Caco-2 (cell line): ENCODE measurements around the gene PDYN. TPM values are rescaled to one million over a fixed set of nuclear protein-coding genes. Genes with fewer than 3 reads are reported as not detected.

Source experiments
- BruUV-seq: library from RNA; stranded (reverse); fragments of 400-500 nt; replicated peaks from 2 replicates; lab custom pipeline; 2021; lab: Mats Ljungman, UMichigan
- CTCF ChIA-PET: fragments of 300-600 bp; sonication (Branson Sonifier 250); formaldehyde crosslinking; loops from one replicate; lab custom pipeline; 2022; ENCODE audit warnings: antibody characterized with exemption; lab: Charles Lee
- POLR2A ChIA-PET: fragments of 300-600 bp; sonication (Branson Sonifier 250); formaldehyde crosslinking; loops from one replicate; lab custom pipeline; 2022; ENCODE audit warnings: antibody characterized with exemption; lab: Charles Lee
- DNase-seq, 2 experiments: peaks; one replicate each; pipeline versions ENCODE4 v3.0.0 to v3.0.0-alpha.2; 2020 to 2022
- H3K27me3 ChIP-seq: replicated peaks from 2 replicates; pipeline ENCODE4 v1.6.0; 2011; ENCODE audit warnings: low read length; ENCODE audit not compliant: control insufficient read depth, insufficient read depth
- H3K36me3 ChIP-seq: 2 replicates; pipeline ENCODE4 v1.5.1; 2011; ENCODE audit warnings: low read length; ENCODE audit not compliant: control insufficient read depth, insufficient read depth
- H3K4me1 ChIP-seq: fragments of 250-450 bp; sonication (Bioruptor Pico); 2 replicates; pipeline ENCODE4 v1.5.1; 2020; ENCODE audit warnings: mild to moderate bottlenecking
- H3K4me3 ChIP-seq: 2 replicates; pipeline ENCODE4 v1.5.1; 2011; ENCODE audit warnings: low read depth, mild to moderate bottlenecking, control low read depth, low read length
- H3K9me3 ChIP-seq: fragments of 250-450 bp; sonication (Bioruptor Pico); 2 replicates; pipeline ENCODE4 v1.5.1; 2020; ENCODE audit warnings: mild to moderate bottlenecking, moderate library complexity
- H3K27ac Mint-ChIP-seq: one replicate; pipeline ENCODE4 v1.8.0; 2022; ENCODE audit warnings: mixed read lengths; ENCODE audit not compliant: unreplicated experiment
- H3K27me3 Mint-ChIP-seq: one replicate; pipeline ENCODE4 v1.8.0; 2022; ENCODE audit warnings: mixed read lengths; ENCODE audit not compliant: insufficient read depth, unreplicated experiment
- H3K36me3 Mint-ChIP-seq: one replicate; pipeline ENCODE4 v1.8.0; 2022; ENCODE audit warnings: mild to moderate bottlenecking, mixed read lengths; ENCODE audit not compliant: insufficient read depth, unreplicated experiment
- H3K4me1 Mint-ChIP-seq: one replicate; pipeline ENCODE4 v1.8.0; 2022; ENCODE audit warnings: low read depth, mixed read lengths; ENCODE audit not compliant: unreplicated experiment
- H3K4me3 Mint-ChIP-seq: one replicate; pipeline ENCODE4 v1.8.0; 2022; ENCODE audit warnings: mild to moderate bottlenecking, moderate library complexity, mixed read lengths; ENCODE audit not compliant: unreplicated experiment
- H3K9me3 Mint-ChIP-seq: one replicate; pipeline ENCODE4 v1.8.0; 2022; ENCODE audit warnings: mixed read lengths; ENCODE audit not compliant: unreplicated experiment
- CTCF ChIP-seq, 2 experiments: fragments of 200-600 bp in 1 of 2; IDR thresholded peaks; 1 replicate in 1 of 2; 2 replicates in 1 of 2; pipeline versions ENCODE4 v1.5.1 to v1.8.0; 2011 to 2022; ENCODE audit warnings: antibody characterized with exemption in 1 of 2, control low read depth in 1 of 2, inconsistent platforms in 1 of 2, low read depth in 1 of 2, low read length in 1 of 2, mild to moderate bottlenecking in 1 of 2, moderate library complexity in 1 of 2; ENCODE audit not compliant: insufficient read depth in 1 of 2, severe bottlenecking in 1 of 2, unreplicated experiment in 1 of 2
- intact Hi-C: fragments of 100-400 bp; cut with micrococcal nuclease; formaldehyde crosslinking; loops from one replicate; pipeline ENCODE4 v1.10.0; 2022; ENCODE audit not compliant: unreplicated experiment
- total RNA-seq: library from RNA; stranded (reverse); gene quantifications from 2 replicates; pipeline ENCODE4 v1.2.3, GENCODE V29; 2022

Gene PDYN
- total RNA-seq, 1 experiment from 2014 or later: not detected

DNA sequence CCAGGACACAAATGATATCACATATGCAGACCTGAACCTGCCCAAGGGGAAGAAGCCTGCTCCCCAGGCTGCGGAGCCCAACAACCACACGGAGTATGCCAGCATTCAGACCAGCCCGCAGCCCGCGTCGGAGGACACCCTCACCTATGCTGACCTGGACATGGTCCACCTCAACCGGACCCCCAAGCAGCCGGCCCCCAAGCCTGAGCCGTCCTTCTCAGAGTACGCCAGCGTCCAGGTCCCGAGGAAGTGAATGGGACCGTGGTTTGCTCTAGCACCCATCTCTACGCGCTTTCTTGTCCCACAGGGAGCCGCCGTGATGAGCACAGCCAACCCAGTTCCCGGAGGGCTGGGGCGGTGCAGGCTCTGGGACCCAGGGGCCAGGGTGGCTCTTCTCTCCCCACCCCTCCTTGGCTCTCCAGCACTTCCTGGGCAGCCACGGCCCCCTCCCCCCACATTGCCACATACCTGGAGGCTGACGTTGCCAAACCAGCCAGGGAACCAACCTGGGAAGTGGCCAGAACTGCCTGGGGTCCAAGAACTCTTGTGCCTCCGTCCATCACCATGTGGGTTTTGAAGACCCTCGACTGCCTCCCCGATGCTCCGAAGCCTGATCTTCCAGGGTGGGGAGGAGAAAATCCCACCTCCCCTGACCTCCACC lies 56.4 kb downstream of the PDYN start:
- Histone ChIP-seq H3K4me1 (peaks cover 15% of the 10 kb centered on the region), H3K4me3 (no peak overlapping the region), H3K36me3 (0 out of 2 replicates have a peak, but pooled peaks cover 1% of the 10 kb centered on the region), H3K9me3 (no peaks in the 10 kb centered on the region), H3K27me3 (no peaks in the 10 kb centered on the region)
- no TSS peak for BruUV-seq
- ChIA-PET POLR2A (no interaction called here), CTCF (no interaction called here)
- Mint-ChIP-seq H3K27ac (no peak overlapping the region), H3K9me3 (no peaks in the 10 kb centered on the region), H3K4me3 (no peak overlapping the region), H3K36me3 (peaks cover 9% of the 10 kb centered on the region), H3K4me1 (peaks cover 6% of the 10 kb centered on the region), H3K27me3 (no peaks in the 10 kb centered on the region)
- intact Hi-C loops: no loop called here
- no peak for DNase-seq
- no peak for TF ChIP-seq CTCF (IDR thresholded peaks at IDR 0.05; ENCODE audit: insufficient read depth in 1 of 2, low read depth in 1 of 2, low read length in 1 of 2, severe bottlenecking in 1 of 2, unreplicated experiment in 1 of 2)

DNA sequence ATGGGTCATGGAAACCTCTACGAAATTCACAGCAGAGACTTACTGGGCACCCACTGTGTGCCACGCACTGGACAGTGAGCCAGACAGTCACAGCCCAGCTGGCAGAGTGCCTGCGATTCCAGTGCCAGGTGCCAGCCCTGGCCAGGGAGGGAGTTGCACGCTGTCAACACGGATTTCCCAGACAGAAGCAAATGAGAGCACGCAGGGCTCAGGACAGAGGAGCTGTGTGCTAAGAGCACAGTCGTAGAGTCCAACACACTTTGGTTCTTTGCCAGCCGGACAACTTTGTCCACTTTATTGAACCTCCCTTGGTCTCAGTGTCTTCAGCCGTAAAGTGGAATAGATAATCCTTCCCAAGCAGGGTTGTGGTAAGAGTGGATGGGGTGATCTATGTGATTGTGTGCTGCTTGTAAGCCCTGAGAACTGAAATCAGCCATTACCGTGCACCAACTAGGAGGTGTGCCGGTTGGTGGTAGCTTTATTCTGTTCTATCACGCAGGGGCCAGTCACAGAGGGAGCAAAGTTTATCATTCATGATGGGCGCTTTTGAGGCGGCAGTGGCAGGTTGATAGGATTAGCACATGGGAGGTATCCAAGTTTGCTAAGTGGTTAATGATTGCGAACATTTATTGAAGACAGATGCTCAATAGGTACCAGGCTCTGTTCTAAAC lies 58.0 kb downstream of the PDYN start:
- H3K27me3 ChIP-seq: no peaks in the 10 kb centered on the region
- no peaks in the 10 kb centered on the region for H3K4me1 Mint-ChIP-seq
- no peak for DNase-seq
- H3K4me3 Mint-ChIP-seq: no peak overlapping the region
- H3K36me3 ChIP-seq: 0 out of 2 replicates have a peak, but pooled peaks cover 1% of the 10 kb centered on the region
- TF ChIP-seq CTCF (IDR thresholded peaks at IDR 0.05; ENCODE audit: insufficient read depth in 1 of 2, low read depth in 1 of 2, low read length in 1 of 2, severe bottlenecking in 1 of 2, unreplicated experiment in 1 of 2): no peak
- H3K4me3 ChIP-seq: no peak overlapping the region
- H3K27ac Mint-ChIP-seq: no peak overlapping the region
- CTCF ChIA-PET: no interaction called here
- no peaks in the 10 kb centered on the region for H3K9me3 Mint-ChIP-seq
- H3K9me3 ChIP-seq: no peaks in the 10 kb centered on the region
- no TSS peak for BruUV-seq
- POLR2A ChIA-PET: no interaction called here
- intact Hi-C loops: no loop called here
- H3K4me1 ChIP-seq: peaks cover 8% of the 10 kb centered on the region; the same call in 1 of the 2 replicates
- no peaks in the 10 kb centered on the region for H3K27me3 Mint-ChIP-seq
- H3K36me3 Mint-ChIP-seq: peaks cover 9% of the 10 kb centered on the region

DNA sequence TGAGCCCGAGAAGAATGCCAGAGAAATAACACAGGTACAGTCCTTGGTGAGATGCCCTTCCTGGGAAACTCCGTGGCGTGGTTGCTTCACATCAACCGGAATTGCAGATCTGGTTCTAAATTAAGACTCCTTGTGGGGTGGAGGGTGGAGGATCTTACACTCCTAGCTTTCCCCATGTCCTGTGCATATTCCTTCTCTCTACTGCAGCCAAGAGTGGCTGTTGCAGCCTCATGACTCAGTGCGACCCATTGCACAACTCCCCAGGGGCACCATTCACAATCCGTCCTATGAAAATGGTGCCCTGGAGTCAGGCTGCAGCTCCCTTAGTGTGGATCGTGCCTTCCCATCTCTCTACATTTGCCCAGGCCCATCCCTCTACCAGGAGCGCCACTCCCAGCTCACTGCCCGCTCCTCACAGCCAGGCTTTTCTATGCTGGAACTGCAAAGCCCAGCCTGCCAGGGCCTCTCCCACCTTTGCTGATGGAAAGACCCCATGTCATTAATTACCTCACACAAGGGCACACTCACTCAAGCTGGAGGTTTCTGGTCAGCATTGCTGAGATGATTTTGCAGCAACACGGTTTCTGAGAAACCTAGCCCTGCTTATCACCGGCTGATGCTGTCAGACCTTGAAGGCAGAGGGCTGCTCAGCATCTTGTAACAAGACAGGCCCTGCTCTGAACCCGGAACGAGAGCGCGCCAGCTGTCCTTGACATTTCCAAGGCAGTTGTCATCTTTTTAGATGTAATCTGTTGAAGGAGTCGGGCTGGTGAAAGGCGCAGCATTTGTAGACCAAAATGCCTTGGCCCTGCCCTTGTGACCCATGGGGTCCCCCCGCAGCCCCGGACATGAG lies 58.9 kb downstream of the PDYN start:
- Mint-ChIP-seq H3K4me1 (no peaks in the 10 kb centered on the region), H3K36me3 (peaks cover 9% of the 10 kb centered on the region), H3K4me3 (no peak overlapping the region), H3K27me3 (no peaks in the 10 kb centered on the region), H3K9me3 (no peaks in the 10 kb centered on the region), H3K27ac (no peak overlapping the region)
- Histone ChIP-seq H3K27me3 (no peaks in the 10 kb centered on the region), H3K9me3 (no peaks in the 10 kb centered on the region), H3K4me3 (no peak overlapping the region), H3K36me3 (peaks cover 1% of the 10 kb centered on the region; the same call in 1 of the 2 replicates), H3K4me1 (peaks cover 8% of the 10 kb centered on the region; the same call in 1 of the 2 replicates)
- intact Hi-C loops: no loop called here
- ChIA-PET POLR2A (no interaction called here), CTCF (no interaction called here)
- TF ChIP-seq CTCF (IDR thresholded peaks at IDR 0.05; ENCODE audit: insufficient read depth in 1 of 2, low read depth in 1 of 2, low read length in 1 of 2, severe bottlenecking in 1 of 2, unreplicated experiment in 1 of 2): no peak
- DNase-seq: no peak
- no TSS peak for BruUV-seq
